Stimulated activated CD8-positive, alpha-beta memory T cell treated with anti-CD3 and anti-CD28 coated beads, Interleukin-2, amount 100 ng/mL, for 48 hours (primary cell): Measurements from ENCODE around the gene SCN3A.

Experiments used
- DNase-seq, 2 donors: peaks; one replicate each; pipeline ENCODE4 v3.0.0-alpha.2; 2020; ENCODE audit warnings: low read depth in 2 of 2

The SCN3A gene

GRCh38 chr2:165112133-165112573 lies 91.7 kb downstream of the SCN3A start:
- no peak for DNase-seq

- DNase-seq, result no peak
These were observed 93.5 kb downstream of the SCN3A start for GRCh38 chr2:165110394-165110793.

DNA sequence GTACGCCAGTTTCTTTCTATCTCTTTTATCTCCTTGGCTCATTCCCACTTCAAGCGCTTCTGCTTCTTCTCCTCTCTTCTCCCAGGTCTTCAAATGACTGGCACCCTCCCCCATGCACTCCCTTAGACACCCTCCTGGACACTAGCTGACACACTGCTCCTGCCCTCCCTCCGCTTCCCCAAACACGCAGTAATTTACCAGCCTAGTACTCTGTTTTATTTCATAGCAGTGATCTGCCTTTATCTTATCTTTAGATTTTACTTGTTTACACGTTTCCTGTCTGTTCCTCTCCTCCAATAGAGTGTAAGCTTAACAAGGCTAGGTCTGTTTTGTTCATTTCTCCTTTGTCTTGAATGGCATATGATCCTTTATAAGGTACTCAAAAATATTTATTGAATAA lies 93.9 kb downstream of the SCN3A start:
- no peak for DNase-seq

DNA sequence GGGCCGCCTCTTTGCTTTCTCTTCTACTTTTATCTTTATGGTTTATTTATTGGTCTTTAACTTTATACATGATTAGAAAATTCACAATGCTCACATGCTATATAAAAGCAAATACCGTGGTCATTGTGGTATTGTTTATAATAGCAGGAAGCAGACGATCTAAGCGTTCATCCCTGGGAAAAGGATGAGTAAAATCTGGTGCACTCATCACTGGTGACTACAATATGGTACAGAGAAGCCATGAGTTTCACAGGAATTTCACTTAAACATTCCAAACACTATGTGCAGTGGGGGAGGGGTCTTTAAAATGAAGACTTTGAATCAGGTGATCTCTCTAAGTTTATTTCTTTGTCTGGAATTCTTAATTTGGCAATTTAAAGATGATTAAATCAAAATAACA lies 97.9 kb downstream of the SCN3A start:
- no peak for DNase-seq

DNA sequence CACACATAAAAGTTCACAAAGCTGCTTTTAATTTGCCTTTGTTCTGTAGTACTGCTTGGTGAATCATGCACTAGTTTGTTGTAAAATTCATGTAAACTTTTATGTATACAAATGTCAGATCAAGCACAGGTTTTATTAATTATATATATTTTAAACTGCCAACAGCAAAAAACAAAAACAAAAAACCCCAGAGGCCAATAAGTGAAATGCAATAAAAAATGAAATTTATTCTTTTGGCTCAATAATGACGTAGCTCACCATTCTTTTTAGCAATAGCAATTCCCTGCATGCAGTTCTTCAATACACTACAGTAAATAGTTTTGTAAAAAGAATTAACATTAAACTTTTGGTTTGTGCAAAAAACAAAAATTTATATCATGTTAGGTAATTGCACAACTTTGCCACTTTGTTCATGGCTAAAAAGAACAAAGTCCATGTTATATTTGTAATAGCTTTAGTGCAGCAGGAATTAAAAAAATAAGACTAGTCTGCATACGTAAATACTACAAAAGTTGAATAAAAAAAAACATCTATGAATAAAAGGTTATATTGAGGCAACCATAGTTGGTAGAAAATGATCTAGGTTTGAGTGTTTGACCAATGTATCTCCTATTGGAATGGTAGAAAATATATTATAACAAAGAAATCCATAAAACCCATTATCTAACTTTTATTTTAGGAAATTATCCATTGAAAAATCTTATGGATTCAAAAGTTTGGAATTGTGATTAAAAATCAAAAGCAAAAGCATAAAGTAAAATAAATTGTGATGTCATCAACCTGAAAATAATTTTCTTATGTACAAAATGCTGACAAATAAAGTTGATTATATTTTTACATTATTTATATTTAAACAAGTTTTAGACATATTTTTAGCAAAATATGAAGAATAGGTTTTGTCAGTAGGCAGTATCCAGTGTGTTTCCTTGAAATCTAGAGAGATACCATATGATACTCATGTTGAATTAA lies 115.6 kb downstream of the SCN3A start:
- DNase-seq, result no peak

DNA sequence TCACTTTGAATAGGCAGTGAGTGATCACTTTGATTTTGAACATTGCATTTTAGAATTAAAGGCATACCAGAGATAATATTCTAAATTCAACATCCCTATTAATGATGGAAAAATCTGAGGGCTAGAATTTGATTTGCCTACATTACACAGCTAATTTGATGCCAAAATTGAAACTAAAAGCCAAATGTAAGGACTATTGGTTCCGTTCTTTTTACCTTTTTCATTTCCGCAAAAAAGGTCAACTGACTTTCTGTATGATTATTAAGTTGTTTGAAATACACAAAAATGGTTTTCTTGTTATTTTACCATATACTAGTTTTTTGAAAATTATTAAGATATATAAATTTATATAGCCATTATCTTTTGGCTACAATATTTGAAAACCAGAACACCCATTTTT lies 117.5 kb downstream of the SCN3A start:
- DNase-seq, result no peak

DNA sequence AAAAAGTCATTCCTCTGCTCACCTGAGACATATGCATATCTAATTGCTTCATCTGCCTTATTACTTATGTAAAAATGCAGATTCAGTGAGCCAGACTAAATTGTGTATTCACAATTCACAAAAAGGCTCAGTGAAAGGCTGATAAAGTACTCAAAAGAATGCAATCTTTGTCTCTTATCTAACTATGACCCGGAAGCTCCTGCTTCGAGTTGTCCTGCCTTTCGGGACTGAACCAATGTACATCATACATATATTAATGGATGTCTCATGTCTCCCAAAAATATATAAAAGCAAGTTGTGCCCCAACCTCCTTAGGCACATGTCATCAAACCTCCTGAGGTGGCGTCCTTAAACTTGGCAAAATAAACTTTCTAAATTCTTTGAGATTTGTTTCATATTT lies 120.5 kb downstream of the SCN3A start:
- no peak for DNase-seq

DNA sequence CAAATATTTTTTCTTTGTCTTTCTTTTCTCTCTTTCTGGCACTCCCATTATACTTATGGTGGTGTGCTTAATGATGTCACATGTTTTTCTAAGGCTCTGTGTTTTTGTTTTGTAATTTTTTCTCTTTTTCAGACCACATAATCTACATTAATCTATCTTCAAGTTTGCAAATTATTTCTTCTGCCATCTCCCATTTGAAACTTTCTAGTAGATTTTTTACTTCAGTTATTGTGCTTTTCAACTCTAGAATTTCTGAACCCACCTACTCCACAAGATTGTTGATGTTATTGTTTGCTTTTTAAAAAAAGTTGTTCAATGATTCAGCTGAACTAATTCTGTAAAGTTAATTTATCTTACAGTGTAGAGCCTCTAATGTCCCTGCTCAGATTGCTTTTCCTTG lies 121.4 kb downstream of the SCN3A start:
- no peak for DNase-seq

GRCh38 chr2:165081276-165081675 lies 122.6 kb downstream of the SCN3A start:
- DNase-seq, result no peak

DNA sequence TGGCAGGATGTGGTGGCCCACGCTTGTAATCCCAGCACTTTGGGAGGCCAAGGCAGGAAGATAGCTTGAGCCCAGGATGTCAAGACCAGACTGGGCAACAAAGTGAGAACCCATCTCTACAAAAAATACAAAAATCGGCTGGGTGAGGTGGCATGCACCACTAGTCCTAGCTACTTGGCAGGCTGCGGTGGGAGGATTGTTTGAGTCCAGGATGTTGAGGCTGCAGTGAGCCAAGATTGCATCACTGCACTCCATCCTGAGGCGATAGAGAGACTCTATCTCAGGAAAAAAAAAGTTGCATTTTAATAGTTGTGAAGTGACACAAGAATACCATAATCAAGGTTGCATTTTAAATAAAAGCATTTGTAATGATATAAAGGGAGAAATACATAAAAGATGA lies 124.4 kb downstream of the SCN3A start:
- no peak for DNase-seq

DNA sequence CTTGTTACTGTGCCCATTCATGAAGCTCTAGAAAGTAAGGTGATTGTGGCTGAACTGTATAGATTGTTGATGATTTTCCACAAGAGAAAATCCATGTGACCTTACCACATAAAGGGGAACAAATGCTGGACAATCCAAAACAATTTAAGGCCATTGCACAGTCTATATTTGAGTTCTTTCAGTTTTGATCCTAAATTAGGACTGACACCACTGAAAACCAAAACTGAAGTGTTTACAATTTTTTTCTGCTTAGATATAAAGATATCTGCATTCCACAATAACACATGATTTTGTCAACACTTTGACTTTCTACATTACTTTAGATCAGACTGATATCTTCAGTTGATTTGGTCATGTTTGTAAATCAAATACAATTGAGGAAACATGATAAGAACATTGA lies 124.9 kb downstream of the SCN3A start:
- no peak for DNase-seq

DNA sequence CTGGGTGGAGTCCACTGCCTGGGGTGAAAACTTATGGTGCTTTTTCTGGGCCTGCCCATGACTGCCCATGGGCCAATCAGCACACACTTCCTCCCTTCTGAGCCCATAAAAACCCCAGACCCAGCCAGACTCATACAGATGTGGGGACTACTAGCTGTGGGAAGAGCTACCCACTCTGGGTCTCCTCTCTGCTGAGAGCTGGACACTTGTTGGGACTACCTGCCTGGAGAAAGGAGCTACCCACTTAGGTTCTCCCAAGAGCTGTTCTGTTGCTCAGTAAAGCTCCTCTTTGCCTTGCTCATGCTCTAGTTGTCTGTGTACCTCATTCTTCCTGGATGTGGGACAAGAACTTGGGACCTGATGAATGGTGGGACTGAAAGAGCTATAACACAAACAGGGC lies 129.0 kb downstream of the SCN3A start:
- DNase-seq, result no peak

- no peak for DNase-seq
These were observed 129.5 kb downstream of the SCN3A start for GRCh38 chr2:165074323-165074722.

DNA sequence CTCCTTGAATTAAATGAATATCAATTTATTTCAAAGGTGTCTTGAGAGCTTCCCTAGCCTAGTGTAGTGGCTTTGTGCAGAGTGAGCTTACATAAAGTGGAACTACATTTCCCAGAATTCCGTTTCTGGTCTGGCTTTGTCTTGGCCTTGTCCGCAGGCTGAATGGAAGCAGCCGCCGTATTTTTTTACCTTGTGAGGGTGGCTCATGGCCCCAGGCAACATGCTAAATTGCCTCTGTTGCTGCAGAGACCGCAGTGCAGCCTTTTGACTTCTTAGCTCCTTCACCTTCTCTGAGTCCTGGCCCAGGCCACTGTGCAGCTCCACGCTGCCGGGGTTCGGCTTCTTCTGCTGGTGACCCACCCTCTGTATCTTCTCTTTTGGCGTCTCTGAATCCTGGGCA lies 133.8 kb downstream of the SCN3A start:
- no peak for DNase-seq

DNA sequence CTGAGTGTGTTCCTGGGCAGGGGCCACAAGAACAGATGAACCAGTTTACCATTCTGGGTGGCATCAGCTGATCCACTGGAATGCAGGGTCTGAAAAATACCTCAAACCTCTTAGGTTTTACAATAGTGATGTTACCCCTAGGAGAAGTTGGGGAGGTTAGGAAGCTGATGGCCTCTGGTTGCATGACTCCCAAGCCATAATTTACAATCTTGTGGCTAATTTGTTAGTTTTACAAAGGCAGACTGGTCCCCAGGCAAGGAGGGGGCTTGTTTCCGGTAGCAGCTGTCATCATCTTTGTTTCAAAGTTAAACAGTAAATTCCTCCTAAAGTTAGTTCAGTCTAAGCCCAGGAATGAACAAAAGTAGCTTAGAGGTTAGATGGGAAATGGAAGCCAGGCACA lies 134.7 kb downstream of the SCN3A start:
- no peak for DNase-seq

GRCh38 chr2:165068487-165068757 lies 135.4 kb downstream of the SCN3A start:
- no peak for DNase-seq

- no peak for DNase-seq
These were observed 136.0 kb downstream of the SCN3A start for GRCh38 chr2:165067643-165068486.

DNA sequence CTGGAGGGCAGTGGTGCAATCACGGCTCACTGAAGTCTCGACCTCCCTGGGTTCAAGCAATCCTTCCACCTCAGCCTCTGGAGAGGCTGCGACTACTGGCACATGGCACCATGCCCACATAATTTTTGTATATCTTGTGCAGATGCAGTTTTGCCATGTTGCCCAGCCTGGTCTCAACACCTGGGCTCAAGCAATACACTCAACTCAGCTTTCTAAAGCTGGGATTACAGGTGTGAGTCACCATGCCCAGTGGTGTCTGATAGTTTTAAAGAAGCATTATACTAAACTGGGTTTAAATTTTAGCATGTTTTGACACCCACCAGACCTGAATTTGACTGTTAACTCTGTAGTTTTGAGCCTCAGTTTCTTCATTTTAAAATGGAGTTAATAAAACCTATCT lies 139.1 kb downstream of the SCN3A start:
- DNase-seq, result no peak

- no peak for DNase-seq
These were observed 143.4 kb downstream of the SCN3A start for GRCh38 chr2:165060411-165060810.

- DNase-seq, result no peak
These were observed 145.2 kb downstream of the SCN3A start for GRCh38 chr2:165058476-165059265.

- no peak for DNase-seq
These were observed 145.9 kb downstream of the SCN3A start for GRCh38 chr2:165057931-165058330.

DNA sequence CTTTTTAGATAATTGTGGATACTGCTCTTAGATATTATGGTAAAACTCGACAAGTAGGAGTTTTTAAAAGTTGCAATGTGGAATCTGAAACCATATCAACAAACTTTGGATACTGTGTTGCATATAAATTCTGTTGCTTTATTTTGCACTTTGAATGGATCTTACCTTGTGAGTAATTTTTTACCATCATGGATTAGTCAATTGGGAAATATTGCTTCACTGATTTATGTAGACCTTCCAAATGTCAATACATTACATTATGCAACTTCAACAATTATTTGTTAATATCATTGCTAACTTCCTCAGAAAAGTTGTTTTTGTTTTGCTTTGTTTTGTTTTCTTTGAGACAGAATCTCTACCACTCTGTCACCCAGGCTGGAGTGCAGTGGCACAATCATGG lies 146.5 kb downstream of the SCN3A start:
- DNase-seq, result no peak
